GM21423 (cell line): ENCODE results near the gene ADCY6.

ENCODE experiments used
- ATAC-seq: cut with Tn5 transposase; IDR thresholded peaks from one replicate; pipeline ENCODE4 v1.9.1; 2021; ENCODE audit warnings: mild to moderate bottlenecking, moderate library complexity; ENCODE audit not compliant: unreplicated experiment

Gene ADCY6

DNA sequence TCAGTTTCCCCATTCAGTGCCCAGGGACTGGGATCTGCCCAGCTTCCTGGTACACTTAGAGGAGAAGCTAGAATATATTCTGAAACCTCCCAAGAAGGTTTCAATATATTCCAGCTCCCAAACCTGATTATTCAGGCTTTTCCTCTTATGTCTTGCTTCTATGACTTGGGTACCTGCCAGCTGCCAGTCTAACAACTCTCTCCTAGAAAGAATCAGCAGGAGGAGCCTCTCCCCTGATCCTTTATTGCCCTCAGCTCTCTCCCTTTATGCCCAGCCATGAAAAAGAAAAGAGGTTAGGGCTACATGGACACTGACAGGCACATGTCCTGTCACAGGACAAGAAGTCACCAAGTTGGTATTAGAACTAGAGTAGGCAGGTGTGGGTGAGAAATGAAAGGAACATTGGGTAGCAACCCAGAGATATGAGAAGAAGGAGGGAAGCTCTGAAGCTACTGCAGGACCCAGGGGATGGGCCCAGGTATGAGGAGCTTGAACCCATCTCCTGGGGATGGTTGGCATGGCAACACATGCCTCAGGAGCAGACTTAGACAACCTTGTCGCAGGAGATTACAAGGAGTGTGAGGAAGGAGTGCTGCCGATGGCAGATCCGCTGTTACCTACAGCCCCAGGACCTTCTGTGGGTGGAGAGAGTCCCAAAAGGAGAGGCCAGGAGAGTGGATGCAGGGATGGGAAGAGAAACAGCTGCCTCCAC is 27.4 kb upstream of the ADCY6 start:
- ATAC-seq: no peak

DNA sequence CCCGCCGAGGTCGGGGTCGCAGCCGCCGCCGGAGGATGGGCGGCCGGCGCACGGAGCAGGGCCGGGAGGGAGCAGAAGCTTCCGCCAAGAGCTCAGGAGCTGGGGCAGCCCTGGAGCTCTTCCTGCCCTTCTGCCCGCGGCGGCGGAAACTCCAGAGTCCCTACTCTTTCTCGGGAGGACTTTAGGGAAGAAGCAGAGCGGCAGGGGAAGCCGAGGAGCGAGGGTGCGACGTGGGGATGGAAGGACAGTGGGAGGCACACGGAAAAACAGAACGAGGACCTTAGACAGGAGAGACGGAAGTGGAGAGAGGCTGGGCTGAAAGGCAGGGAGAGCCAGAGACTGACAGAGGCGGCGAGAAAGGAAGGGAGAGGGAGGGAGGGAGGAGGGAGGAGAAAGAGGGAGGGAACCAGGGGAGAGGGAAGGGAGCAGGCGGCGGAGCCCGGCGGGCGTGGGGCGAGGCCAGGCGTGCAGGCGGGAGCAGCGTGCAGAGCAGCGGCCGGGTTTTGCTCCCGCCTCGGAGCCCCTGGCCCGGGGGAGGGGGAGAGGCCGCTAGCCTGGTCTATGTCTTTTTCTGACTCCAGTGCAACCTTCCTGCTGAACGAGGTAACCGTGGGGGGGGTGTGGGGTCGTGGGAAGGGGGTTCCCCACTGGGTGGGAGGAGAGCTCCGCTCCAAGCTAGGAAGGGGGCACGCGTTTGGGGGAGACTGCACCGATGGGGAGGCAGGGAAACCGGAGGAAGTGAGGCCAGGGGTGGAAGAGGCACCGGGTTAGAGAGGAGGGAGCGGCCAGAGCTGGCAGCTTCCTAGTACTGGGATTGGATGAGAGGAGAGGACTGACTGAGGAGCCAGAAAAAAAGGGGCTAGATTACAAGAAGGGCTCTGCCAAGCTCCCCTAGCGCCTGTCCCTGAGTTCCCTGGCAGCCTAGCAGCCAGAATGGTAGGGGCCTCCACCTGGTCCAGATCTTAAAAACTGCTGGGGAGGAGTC is 26.5 kb upstream of the ADCY6 start:
- ATAC-seq: peak; percentile 30

DNA sequence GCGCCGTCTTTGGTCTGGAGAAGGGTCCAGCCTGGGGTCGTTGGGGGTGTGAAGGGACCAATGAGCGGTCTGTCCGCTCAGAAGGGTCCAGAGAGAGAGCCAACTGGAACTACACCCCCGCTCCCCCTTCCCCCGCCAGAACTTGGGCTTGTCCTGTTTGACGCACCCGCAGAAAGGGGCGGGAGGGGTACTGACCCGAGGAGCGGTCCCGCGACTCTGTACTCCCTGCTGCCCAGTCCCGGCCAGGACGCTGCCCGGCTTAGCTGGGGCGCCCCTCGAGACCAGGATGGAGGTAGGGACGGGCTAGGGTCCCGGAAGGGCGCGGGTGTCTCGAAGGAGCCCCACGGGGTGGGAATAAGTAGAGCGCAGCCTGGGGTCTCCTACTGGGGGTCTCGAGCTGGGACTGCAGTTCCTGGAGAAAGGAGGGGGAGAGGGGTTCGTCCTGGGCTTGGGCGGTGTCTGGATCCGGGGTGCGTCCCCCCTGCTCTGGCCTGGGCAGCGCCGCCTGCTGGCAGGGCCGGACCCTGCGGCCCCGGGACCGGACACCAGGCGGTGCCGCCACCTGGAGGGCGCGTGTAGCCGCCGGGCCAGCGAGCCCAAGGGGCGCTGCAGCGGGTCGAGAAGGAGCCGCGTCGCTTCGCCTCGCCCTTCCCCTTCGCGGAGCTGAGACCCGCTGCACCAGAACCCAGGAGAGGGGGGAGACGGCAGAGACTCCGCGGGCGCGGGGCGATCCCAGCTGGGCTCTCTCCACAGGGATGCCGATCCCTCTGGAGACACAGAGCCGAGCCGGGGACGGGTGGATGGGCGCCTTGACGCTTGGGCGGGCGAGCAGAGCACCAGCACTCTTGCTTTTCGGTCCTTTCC is 25.6 kb upstream of the ADCY6 start:
- peak; percentile 69 for ATAC-seq

DNA sequence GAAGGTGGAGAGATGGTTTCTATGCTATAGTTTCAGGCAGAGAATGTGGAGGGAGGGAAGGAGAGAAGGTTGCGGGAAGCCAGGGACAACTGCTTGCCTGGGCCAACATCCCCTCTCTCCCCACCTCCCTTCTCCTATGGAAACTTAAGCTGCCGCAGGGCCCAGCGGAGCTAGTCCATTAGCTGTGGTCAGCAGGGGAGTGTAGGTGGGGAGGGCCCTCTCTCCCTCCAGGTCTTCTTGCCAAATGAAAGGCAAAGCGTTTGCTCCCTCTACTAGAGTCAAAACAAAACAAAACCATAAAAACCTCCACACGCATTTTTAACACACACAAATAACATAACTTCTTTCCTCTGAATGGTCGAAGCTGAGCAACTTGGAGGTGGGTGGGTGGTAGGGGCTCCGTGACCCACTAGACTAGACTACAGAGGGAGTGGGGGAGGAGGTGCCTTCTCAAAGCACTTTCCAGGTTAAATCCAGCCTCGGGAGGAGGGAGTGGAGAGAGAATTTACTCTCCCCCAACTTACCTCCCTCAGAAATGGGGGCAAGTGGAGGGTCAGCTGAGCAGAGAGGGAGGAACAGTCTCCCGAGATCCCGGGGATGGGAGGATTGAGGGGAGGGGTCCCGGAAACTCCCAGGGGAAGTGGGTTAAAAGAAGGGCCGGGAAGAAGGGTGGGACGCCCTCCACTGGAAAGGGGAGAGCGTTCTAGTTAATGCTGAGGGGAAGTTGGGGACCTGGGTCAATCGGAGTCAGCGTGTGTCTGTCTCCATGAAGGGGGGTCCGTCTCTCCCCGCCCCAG is 24.8 kb upstream of the ADCY6 start:
- ATAC-seq: no peak

DNA sequence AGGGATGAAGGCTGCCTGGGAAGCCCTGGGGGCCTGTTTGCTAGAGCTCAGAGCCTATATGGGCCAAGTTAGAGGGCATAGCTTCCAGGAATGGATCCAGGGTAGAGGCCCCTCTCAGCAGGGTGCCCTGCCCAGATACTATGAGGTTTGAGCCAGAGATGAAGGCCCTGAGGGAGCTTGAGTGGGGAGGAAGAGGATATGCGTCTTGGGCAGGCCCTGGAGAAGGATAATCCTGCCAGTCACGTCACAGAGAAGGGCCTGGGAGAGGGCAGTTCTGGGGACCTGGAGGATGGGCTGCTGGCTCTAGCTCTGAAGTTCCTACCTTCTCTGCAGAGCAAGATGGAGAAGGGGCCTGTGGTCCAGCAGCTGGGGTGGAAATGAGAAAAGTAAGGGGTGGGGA is 23.5 kb upstream of the ADCY6 start:
- ATAC-seq: no peak

DNA sequence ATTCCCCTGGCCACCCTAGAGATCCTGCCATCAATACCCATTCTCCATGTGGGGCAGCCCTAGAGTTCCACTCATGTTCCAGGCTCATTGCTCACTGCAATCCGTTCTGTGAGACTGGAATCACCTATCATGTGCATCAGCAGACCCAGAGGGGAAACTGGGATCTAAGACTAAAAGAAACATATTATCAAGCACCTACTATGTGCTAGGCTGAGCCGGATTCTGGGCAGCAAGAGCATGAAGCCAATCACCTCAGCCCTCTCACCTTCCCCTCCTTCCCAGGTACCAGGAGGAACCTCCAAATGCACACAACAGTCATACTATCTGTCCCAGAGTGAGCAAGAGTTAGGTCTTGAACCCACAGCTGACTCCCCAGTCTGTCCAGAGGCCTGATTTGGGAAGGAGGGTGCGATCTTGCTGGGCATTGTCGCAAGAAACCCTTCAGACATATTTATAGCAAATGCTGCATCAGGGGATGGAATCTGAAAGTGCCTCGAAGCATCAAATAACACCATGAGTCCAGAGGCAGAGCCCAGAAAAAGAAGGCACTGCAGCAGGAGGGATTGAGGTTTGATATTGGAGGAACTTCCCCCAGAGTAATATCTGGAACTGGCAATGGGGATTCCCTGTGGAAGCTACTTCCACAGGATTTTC is 22.7 kb upstream of the ADCY6 start:
- ATAC-seq: no peak

DNA sequence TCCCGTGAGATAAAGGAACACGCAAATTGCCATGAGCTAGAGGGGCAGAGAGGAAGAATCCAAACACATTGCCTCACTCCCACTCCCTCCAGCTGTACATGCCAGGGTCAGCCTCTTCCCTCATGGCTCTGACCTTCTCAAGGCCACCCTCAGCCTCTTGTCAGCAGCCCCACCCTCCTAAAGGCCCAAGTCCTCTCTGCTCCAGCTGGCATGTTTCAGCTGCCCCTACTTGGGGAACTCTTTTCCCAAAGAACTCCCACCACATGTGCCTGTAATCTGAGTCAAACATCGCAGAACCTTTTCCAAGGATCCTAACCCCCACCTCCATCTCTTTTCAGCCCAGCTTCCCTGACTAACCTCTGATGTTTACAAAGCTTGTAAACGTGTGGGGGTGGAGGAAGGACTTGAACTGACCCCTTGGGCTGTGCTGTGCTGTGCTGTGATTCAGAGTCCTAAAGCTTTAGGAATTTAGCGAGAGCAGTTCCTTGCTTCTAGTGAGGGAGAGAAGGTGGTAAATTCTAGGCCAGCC is 22.1 kb upstream of the ADCY6 start:
- ATAC-seq: no peak

DNA sequence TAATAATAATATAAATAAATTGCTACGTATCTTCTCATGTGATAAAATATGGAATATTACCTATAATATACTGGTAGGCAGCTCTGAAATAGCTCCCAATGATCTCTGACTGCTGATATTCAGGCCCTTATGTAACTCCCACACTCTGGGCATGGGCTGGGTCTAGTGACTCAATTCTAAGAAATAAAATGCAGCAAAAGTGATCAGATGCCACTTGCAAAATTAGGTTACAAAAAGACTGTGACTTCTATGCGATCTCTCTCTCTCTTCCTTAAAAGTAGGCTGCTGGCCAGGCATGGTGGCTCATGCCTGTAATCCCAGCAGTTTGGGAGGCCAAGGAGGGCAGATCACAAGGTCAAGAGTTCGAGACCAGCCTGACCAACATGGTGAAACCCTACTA is 19.1 kb upstream of the ADCY6 start:
- ATAC-seq: no peak

DNA sequence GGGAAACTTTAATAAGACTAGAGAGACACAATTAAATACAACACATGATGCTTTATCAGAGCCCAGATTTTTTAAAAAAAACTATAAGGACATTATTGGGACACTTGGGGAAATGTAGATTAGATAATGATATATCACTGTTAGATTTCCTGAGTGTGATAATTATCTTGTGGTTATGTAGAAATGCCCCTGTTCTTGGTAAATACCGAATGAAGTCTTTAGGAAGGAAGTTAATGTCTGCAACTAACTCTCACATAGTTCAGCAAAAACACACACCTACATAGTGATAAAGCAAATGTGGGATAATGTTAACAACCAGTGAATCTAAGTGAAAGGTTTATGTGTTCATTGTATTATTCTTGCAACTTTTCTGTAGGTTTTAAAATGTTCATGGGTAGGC is 14.8 kb upstream of the ADCY6 start:
- no peak for ATAC-seq

DNA sequence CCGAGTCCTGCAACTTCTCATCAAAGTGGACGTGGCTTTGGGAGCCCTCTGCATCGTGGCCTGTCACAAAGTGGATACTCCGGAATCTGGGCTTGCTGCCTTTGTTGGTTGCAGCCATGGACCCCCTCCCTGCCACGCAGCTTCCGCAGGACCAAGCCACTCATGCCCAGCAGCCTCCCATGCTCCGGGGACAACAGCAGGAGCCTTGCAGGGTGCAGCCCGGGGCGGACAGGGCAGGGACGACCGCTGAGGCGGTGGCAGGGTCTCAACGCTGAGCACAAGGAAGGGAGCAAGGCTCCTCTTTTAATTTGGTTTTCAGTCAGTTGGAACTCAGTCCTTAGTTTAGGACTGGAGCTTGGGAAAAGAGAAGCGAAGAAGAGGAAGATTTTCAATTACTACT is 12.1 kb upstream of the ADCY6 start:
- ATAC-seq: no peak

DNA sequence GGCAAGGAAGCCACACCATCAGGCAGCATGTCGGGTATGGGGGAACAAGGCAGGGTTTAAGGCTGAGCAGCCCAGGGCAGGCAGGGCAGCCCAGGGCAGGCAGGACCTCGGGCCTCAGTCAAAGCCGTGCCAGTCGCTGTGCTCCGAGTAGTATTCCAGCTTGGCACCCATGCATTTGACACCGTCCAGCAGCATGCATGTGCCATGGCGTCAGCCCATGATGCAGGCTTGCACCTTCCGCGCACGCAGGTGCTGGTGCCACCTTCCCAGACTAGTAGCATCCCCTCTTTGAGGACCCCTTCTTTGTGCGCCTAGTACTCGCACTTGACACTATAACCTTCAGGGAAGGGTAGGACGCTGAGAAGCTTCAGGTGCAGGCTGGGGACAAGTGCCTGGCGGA is 11.6 kb upstream of the ADCY6 start:
- ATAC-seq: no peak

DNA sequence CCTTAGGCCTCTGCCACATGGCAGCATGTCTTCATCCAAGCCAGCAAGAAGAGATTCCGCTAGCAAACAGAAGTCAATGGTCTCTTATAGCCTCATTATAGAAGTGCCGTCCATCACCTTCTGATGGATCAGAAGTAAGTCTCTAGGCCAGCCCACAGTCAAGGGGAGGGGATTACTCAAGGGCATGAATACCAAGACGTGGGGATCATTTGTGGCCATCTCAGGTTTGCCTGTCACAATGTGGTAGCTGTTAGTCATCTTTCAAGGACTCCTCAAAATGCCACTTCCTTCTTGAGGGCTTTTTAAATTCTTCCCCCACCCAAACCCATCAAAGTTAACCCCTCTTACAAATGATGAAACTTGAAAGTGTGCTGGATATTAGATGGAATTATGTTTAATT is 8.1 kb upstream of the ADCY6 start:
- ATAC-seq: no peak

DNA sequence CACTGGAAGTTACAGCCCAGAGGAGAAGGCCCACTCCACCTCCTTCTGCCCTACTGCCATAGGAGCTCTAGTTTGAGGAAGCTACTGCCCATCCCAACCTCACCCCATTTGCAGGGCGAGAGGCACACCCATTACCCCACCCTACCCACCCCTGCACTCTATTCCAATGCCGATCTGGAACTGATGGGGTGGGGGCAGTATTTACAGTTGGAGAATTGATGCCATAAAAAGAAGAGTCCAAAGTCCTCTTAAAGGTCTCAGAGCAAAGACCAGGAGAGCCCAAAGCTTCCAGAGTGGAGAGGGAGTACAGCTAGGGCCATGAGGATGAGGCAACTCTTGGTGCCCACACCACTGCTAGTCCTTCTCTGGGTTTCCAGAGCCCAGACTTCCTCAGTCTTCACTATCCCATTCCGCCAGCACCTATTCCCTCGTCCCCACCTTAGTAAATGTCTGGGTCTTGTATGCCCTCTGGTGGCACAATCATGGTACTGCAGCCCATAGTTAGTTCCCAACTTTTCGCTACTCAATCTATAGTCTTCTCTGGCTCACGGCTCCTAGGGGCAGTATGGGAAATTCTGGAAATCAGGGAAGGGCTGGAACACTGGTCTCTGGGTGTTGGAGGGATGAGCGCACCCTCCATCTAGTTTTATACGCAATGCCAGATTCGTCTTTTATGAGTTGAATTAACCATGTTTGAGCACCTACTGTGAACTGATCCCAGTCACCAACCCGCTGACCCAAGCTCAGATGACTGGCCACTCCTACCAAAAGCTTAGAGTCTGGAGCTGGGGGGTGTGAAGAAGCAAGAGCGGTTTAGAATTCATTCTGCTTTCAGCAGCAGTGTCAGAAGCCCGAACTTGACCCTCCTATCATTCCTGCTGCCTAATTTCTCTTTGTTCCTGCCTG is 6.9 kb upstream of the ADCY6 start:
- ATAC-seq: peak; percentile 48

DNA sequence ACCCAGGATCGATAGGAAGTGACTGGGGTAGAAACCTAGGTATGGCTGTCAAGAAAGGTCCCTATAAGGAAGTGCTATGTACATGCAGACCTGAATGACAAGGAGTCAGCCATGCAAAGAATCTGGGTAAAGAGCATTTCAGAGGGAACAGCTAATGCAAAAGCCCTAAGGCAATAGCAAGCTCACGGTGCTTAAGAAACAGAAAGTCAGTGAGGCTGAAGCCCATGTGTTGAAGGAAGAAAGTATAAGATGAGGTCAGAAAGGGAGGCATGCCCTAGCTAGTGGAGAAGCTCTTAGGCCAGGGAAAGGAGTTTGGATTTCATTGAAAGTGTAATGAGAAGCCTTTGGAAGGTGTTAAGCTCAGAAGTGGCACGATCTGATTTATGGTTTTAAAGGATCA is 6.0 kb upstream of the ADCY6 start:
- ATAC-seq: no peak

DNA sequence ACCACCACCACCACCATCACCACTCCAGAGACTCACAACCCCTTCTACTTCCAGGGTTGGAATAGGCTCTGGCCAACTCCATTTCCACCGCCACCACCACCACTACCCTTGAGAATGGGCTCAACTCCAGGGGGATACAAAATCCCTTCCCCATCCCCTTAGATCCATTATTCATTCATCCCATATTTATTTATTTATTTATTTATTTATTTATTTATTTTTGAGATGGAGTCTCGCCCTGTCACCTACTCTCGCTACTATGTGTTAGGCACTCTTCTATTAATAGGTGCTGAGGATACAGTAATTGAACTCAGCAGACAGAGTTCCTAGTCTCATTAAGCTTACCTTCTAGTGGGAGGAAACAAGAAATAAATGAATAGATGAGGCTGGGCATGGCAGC is 4.8 kb upstream of the ADCY6 start:
- no peak for ATAC-seq

DNA sequence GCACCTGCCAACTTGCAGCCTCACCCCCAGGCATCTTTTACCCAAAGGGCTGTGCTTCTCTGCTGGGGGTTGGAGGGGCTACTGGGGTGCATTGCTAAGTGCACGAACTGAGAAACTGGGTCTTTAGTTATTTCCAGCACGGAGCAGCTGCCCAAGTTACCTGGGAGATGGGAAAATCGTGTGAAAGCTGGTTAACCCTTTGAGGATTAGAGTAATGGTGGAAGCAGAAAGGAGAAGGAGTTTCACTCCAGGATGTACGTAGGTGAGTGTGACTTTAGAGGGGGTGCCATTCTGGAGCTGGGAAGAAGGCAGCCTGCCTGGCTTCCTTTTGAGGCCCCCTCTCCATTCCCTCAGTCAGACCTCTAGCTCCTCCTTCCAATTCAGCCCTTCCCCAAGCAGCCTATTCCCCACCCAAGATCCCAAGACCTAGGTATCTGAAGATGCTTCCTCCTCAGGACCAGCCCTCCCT is 1.0 kb upstream of the ADCY6 start:
- no peak for ATAC-seq

DNA sequence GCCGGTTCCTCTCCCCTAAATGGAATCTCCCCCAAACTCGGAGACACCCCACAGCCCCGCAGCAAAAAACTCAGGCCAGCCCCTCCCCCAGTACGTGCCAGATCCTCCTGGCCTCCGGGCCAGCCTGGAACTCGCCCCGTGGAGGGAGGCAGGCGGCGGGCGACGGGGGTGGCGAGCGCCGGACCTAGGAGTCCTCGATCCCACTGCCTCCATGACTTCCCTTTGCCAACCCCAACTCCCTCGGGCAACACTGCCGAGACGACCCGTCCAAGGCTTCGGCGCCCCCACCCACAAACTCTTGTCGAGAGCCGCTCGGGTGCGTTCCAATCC is 400 bp downstream of the ADCY6 start:
- ATAC-seq: no peak

DNA sequence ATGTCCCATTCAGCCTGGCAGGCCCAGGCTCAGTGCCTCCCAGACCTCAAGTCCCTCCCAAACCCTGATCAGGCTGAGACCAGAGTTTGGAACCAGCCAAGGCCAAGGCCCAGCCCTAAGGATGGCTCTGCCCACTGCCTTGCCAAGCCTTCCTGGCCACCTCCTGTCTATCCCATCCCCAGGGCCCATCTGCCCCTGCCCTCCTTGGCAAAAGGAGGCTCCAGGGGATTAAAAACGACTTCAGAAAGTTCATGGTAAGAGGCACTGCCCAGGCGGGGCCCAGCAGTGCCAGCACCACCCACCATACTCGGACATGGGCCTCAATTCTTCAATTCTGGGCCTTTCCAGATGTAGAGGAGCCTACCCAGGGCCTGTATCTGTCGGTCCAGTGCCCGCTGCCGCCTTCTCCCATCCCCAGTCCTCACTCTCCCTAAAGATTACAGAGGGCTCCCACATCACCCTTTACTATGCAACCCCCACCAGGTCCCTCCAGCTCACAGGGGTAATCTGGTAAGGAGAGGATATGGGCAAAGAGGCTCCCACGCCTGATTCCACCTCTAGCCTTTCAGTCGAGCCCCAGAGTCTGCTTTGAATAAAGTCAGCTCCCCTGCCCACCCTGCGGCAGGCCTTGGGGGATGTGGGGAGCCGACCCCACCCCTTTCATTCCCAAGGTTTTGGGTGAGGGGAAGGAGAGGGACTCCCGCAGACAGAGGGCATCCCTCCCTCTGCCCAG is 932 bp downstream of the ADCY6 start:
- ATAC-seq: no peak
